GM13976 (cell line): ENCODE data around the gene ATP8B3.

Source experiments
- DNase-seq: peaks from one replicate; pipeline ENCODE4 v3.0.0; 2012; ENCODE audit warnings: low spot score
- in situ Hi-C: fragments of 300-500 bp; cut with MboI; formaldehyde crosslinking; loops from one replicate; pipeline ENCODE4 v1.12.0; 2022; ENCODE audit warnings: low sequenced_read_pairs, mixed read lengths, inconsistent platforms; ENCODE audit not compliant: unreplicated experiment
- TF ChIP-seq, protein P1 (sequence below): IDR thresholded peaks from 2 replicates; pipeline ENCODE4 v1.5.1; 2012; ENCODE audit warnings: borderline replicate concordance, mild to moderate bottlenecking; ENCODE audit not compliant: insufficient read depth; ENCODE audit errors: extremely low read depth, missing control alignments, control extremely low read depth

The ATP8B3 gene

GRCh38 chr19:1854039-1854541, 42.0 kb upstream of the ATP8B3 start:
- DNase-seq: no peak
- in situ Hi-C loops: no loop called here
- TF ChIP-seq, protein P1, sequence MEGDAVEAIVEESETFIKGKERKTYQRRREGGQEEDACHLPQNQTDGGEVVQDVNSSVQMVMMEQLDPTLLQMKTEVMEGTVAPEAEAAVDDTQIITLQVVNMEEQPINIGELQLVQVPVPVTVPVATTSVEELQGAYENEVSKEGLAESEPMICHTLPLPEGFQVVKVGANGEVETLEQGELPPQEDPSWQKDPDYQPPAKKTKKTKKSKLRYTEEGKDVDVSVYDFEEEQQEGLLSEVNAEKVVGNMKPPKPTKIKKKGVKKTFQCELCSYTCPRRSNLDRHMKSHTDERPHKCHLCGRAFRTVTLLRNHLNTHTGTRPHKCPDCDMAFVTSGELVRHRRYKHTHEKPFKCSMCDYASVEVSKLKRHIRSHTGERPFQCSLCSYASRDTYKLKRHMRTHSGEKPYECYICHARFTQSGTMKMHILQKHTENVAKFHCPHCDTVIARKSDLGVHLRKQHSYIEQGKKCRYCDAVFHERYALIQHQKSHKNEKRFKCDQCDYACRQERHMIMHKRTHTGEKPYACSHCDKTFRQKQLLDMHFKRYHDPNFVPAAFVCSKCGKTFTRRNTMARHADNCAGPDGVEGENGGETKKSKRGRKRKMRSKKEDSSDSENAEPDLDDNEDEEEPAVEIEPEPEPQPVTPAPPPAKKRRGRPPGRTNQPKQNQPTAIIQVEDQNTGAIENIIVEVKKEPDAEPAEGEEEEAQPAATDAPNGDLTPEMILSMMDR: no peak

DNA sequence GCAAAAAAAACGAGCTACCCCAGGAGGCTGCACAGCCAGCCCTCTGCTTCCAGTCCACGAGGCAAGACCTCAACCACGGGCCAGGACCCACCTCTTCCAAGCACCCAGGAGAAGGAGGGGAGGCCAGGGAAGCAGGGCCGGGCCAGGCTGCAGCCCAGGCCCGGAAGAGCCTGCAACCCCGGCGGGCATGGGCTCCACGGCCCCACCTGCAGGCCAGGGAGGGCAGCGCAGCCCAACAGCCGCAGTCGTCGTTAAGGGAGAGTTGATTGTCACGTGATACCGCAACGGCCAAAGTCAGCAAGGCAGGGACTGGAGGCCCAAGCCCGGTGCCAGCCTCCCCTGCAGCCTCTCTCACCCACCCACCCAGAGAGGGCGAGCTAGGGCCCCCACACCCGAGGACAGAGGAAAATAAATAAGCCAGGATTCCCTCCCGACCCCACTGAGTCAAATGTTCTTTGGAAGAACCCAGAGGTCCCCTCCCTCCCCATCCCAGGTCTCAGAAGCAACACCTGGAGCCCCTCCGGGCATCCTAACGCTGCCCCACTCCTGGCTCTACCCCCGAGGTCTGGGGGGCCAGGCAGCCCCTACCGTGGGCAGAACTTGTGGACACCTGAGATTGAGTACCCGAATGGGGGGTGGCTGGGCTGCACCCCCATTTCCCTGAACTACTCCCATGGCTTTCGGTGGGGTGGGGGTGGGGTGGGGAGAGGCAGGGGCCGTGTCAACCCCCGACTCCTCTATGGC, 41.4 kb upstream of the ATP8B3 start:
- in situ Hi-C loops: no loop called here
- TF ChIP-seq, protein P1: peak; percentile 99
- peak; percentile 91 for DNase-seq

- TF ChIP-seq, protein P1: no peak
- in situ Hi-C loops: no loop called here
- DNase-seq: no peak
Measured at GRCh38 chr19:1852581-1853128, 40.6 kb upstream of the ATP8B3 start.

DNA sequence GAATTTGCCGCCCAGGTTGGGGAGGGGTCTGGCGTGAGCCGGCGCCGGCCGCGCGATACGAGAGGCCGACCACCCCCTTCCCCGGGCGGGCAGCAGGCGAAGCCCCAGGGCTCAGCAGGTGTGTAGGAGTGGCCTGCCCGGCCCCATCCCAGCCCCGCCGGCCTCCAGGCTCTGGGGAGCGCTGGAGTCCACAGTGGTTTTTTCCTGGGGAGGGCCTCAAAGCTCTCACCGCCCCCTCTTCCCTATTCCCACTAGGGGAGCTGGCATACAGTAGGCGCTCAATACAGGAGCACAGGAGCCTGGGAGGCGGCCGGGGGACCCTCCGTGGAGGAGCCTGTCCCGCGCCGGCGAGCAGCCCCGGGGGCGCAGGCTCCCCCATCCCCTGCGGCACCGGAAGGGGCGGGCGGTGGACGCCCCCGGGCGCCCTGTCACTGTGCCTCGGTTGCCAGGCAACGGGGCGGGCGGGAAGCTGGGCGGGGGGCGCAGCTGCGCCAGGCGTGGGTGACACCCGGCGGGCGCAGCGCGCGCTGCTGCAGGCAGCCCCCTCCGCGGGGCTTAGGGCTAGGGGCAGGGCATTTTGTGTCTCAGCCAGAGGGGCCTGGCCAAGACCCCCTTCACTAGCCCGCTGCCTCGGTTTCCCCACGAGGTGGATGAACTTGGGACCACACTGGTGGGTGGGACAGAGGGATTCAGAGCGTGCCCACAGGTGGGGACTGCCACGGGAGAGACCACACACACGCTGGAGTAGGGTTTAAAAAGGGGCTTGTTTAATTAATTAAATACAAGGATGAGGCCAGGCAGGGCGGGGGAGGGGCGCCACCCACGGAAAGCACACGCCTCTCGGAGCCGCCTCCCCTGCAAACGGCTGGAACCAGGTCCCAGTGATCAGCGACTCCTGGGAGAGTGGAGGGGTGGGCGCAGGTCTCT, 39.8 kb upstream of the ATP8B3 start:
- no peak for DNase-seq
- TF ChIP-seq, protein P1: no peak
- in situ Hi-C loops: no loop called here

DNA sequence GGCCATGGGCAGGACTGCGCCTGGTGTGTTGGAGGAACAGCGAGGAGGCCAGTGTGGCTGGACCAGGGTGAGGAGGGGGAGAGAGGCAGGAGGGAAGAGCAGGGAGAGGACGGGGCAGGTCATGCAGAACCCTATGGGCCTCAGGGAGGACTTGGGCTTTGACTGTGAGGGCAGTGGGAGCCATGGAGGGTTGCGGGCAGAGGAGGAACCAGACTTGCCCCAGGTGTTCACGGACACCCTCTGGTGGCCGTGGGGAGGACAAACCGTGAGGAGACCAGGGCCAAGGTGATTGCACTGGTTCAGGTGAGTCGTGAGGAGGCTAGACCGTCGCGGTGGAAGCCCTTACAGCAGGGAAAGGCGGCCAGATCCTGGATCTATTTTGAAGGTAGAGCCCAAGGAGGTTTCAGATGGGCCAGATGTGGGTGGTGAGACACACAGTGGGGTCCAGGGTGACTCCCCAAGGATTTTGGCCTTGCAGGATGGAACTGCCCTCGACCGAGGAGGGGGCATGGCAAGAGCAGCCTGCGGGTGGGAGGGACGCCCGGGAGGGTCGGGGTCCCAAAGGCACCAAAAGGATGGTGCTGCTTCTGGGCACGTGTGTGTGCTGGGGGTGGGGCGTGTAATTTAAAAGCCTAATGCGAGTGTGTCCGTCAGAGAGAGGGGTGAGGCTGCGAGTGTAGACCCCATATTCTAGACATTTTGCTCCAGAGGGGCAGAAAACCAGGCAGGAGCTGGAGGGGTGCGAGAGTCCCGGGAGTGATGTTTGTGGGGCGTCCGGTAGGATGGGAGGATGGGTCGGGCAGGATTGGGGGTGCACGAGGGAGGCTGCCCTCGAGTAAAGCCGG, 39.0 kb upstream of the ATP8B3 start:
- TF ChIP-seq, protein P1: peak; percentile 7
- DNase-seq: no peak
- in situ Hi-C loops: no loop called here

GRCh38 chr19:1849886-1850398, 37.9 kb upstream of the ATP8B3 start:
- TF ChIP-seq, protein P1: no peak
- no peak for DNase-seq
- in situ Hi-C loops: no loop called here
